Ureter (tissue), 1 donor: ENCODE measurements around the gene SPAG16. TPM values are rescaled to one million over a fixed set of nuclear protein-coding genes. Genes with fewer than 3 reads are reported as not detected.
"Not testable (repeated sequence)": the region's sequence is repeated elsewhere in the genome, so short reads cannot be mapped to it uniquely, and the experiment has no call there.

ENCODE experiments used
- DNase-seq: peaks from one replicate; pipeline ENCODE4 v3.0.0-alpha.2; 2020; ENCODE audit warnings: low spot score
- total RNA-seq: library from RNA; stranded (reverse); gene quantifications from one replicate; pipeline ENCODE4 v1.2.4, GENCODE V29; 2023
- donor health status: DM: yes; HTN: yes; CAD: no.

SPAG16 gene
- total RNA-seq, 1 donor from 2014 or later: 63.2 TPM

GRCh38 chr2:213271947-213272346 is 12.3 kb upstream of the SPAG16 start:
- DNase-seq: no peak

- DNase-seq: no peak
Measured at GRCh38 chr2:213274143-213274542, 10.1 kb upstream of the SPAG16 start.

- no peak for DNase-seq
Measured at GRCh38 chr2:213275265-213275664, 9.0 kb upstream of the SPAG16 start.

GRCh38 chr2:213277134-213277533 is 7.1 kb upstream of the SPAG16 start:
- DNase-seq: not testable (repeated sequence)

- no peak for DNase-seq
Measured at GRCh38 chr2:213279116-213279620, 5.1 kb upstream of the SPAG16 start.

GRCh38 chr2:213279971-213280370 is 4.3 kb upstream of the SPAG16 start:
- DNase-seq: no peak

GRCh38 chr2:213281156-213281555 is 3.1 kb upstream of the SPAG16 start:
- DNase-seq: no peak

- DNase-seq: no peak
Measured at GRCh38 chr2:213285404-213285803, 1.1 kb downstream of the SPAG16 start.

- DNase-seq: no peak
Measured at GRCh38 chr2:213286161-213286560, 1.9 kb downstream of the SPAG16 start.

- no peak for DNase-seq
Measured at GRCh38 chr2:213288913-213289700, 4.8 kb downstream of the SPAG16 start.

- no peak for DNase-seq
Measured at GRCh38 chr2:213290501-213290900, 6.2 kb downstream of the SPAG16 start.

GRCh38 chr2:213296270-213296669 is 12.0 kb downstream of the SPAG16 start:
- no peak for DNase-seq

GRCh38 chr2:213306316-213306942 is 22.2 kb downstream of the SPAG16 start:
- peak; percentile 50 for DNase-seq

GRCh38 chr2:213315168-213315876 is 31.1 kb downstream of the SPAG16 start:
- DNase-seq: no peak

GRCh38 chr2:213316001-213316735 is 31.9 kb downstream of the SPAG16 start:
- DNase-seq: no peak

GRCh38 chr2:213317929-213318328 is 33.7 kb downstream of the SPAG16 start:
- DNase-seq: no peak

GRCh38 chr2:213320604-213321003 is 36.3 kb downstream of the SPAG16 start:
- DNase-seq: no peak

- no peak for DNase-seq
Measured at GRCh38 chr2:213336253-213336770, 52.0 kb downstream of the SPAG16 start.

- DNase-seq: no peak
Measured at GRCh38 chr2:213353419-213353818, 69.2 kb downstream of the SPAG16 start.

- DNase-seq: no peak
Measured at GRCh38 chr2:213376644-213377043, 92.4 kb downstream of the SPAG16 start.

- DNase-seq: not testable (repeated sequence)
Measured at GRCh38 chr2:213407027-213407426, 122.8 kb downstream of the SPAG16 start.
